Loucy (cell line): Measurements from ENCODE around the gene CD300LG.

ENCODE experiments used
- CTCF ChIP-seq: fragments of 200-600 bp; sonication (generic); conservative IDR thresholded peaks from 2 replicates; pipeline ENCODE4 v1.5.1; 2014; ENCODE audit warnings: mild to moderate bottlenecking, antibody characterized with exemption, low read length
- EZH2phosphoT487 ChIP-seq: fragments of 200-600 bp; IDR thresholded peaks from 2 replicates; pipeline ENCODE4 v1.6.1; 2018; ENCODE audit warnings: antibody characterized with exemption, mild to moderate bottlenecking, moderate library complexity, borderline replicate concordance

DNA sequence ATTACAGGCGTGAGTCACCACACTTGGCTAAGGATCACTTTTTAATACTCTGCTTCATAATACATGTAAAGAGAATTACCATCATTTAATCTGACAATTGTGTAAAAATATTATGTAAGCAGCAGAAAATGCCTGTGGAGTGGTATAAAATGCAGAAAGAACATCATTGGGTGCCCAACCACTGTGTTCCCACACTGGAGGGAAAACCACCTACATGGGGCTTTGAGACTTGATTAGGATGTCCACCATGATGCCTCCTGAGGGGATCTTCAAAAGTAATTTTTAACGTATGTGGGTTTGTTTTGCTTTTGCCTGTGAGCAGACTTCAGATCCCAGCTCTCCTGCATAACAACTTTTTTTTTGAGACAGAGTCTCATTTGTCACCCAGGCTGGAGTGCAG is 47.9 kb upstream of the CD300LG start:
- TF ChIP-seq CTCF = no peak
- no peak for TF ChIP-seq EZH2phosphoT487
